ENCODE data around the gene LRPPRC.

LRPPRC gene

GRCh38 chr2:43984533-43984932 lies 11.3 kb downstream of the LRPPRC start:
- Histone ChIP-seq H3K27ac (ENCODE audit: poor library complexity, severe bottlenecking) (no peak overlapping the region), H3K9me3 (ENCODE audit: severe bottlenecking) (no peaks in the 10 kb centered on the region), H3K36me3 (ENCODE audit: low read depth) (peaks cover 91% of the 10 kb centered on the region), H3K27me3 (ENCODE audit: insufficient read depth, poor library complexity, severe bottlenecking) (no peaks in the 10 kb centered on the region), H3K4me3 (ENCODE audit: severe bottlenecking) (no peak overlapping the region), H3K4me1 (ENCODE audit: insufficient read depth, poor library complexity, severe bottlenecking) (no peaks in the 10 kb centered on the region)
- no peak for TF ChIP-seq CTCF (IDR thresholded peaks at IDR 0.05; ENCODE audit: poor library complexity, severe bottlenecking)
- ATAC-seq (ENCODE audit: low read depth) (no peak), DNase-seq (ENCODE audit: low spot score) (no peak)

GRCh38 chr2:43980902-43981301 lies 14.9 kb downstream of the LRPPRC start:
- ATAC-seq (ENCODE audit: low read depth) = no peak
- Histone ChIP-seq H3K4me1 (ENCODE audit: insufficient read depth, poor library complexity, severe bottlenecking) (no peaks in the 10 kb centered on the region), H3K27ac (ENCODE audit: poor library complexity, severe bottlenecking) (no peak overlapping the region), H3K4me3 (ENCODE audit: severe bottlenecking) (no peak overlapping the region), H3K36me3 (ENCODE audit: low read depth) (peaks cover 96% of the 10 kb centered on the region), H3K27me3 (ENCODE audit: insufficient read depth, poor library complexity, severe bottlenecking) (no peaks in the 10 kb centered on the region), H3K9me3 (ENCODE audit: severe bottlenecking) (no peaks in the 10 kb centered on the region)
- no peak for TF ChIP-seq CTCF (IDR thresholded peaks at IDR 0.05; ENCODE audit: poor library complexity, severe bottlenecking)
- no peak for DNase-seq (ENCODE audit: low spot score)

- ATAC-seq (ENCODE audit: low read depth) (no peak), DNase-seq (ENCODE audit: low spot score) (no peak)
- peaks cover 100% of the 10 kb centered on the region for H3K36me3 ChIP-seq (ENCODE audit: low read depth)
- no peaks in the 10 kb centered on the region for H3K27me3 ChIP-seq (ENCODE audit: insufficient read depth, poor library complexity, severe bottlenecking)
- no peaks in the 10 kb centered on the region for H3K4me1 ChIP-seq (ENCODE audit: insufficient read depth, poor library complexity, severe bottlenecking)
- TF ChIP-seq CTCF (IDR thresholded peaks at IDR 0.05; ENCODE audit: poor library complexity, severe bottlenecking) = no peak
- H3K9me3 ChIP-seq (ENCODE audit: severe bottlenecking) = no peaks in the 10 kb centered on the region
- H3K4me3 ChIP-seq (ENCODE audit: severe bottlenecking) = no peak overlapping the region
- no peak overlapping the region for H3K27ac ChIP-seq (ENCODE audit: poor library complexity, severe bottlenecking)
Observed at GRCh38 chr2:43977677-43978375, 18.0 kb downstream of the LRPPRC start.

GRCh38 chr2:43960921-43961320 lies 34.9 kb downstream of the LRPPRC start:
- no peaks in the 10 kb centered on the region for H3K27me3 ChIP-seq (ENCODE audit: insufficient read depth, poor library complexity, severe bottlenecking)
- peaks cover 100% of the 10 kb centered on the region for H3K36me3 ChIP-seq (ENCODE audit: low read depth)
- TF ChIP-seq CTCF (IDR thresholded peaks at IDR 0.05; ENCODE audit: poor library complexity, severe bottlenecking) = no peak
- H3K9me3 ChIP-seq (ENCODE audit: severe bottlenecking) = no peaks in the 10 kb centered on the region
- ATAC-seq (ENCODE audit: low read depth) (no peak), DNase-seq (ENCODE audit: low spot score) (no peak)
- no peak overlapping the region for H3K4me3 ChIP-seq (ENCODE audit: severe bottlenecking)
- H3K4me1 ChIP-seq (ENCODE audit: insufficient read depth, poor library complexity, severe bottlenecking) = no peaks in the 10 kb centered on the region
- H3K27ac ChIP-seq (ENCODE audit: poor library complexity, severe bottlenecking) = no peak overlapping the region
